Sciatic nerve (tissue), 2 donors: ENCODE data around the gene GABBR2. TPM values are rescaled to one million over a fixed set of nuclear protein-coding genes. Genes with fewer than 3 reads are reported as not detected.

Experiments
- ATAC-seq: fragments of 200-7000 bp; cut with Tn5 transposase; one replicate; pipeline ENCODE4 v1.9.1; 2020; ENCODE audit warnings: mild to moderate bottlenecking, moderate library complexity
- DNase-seq: peaks from one replicate; pipeline ENCODE4 v3.0.0-alpha.2; 2020; ENCODE audit warnings: low spot score
- intact Hi-C: fragments of 100-400 bp; cut with DNase I; formaldehyde crosslinking; loops from one replicate; pipeline ENCODE4 v1.14.2; 2022
- total RNA-seq: library from RNA; stranded (reverse); fragmentation: NEBNext Ultra II Directional; extraction: Animal tissue kit (Norgen Biotek cat#: 25700); gene quantifications from one replicate; pipeline ENCODE4 v1.2.1, GENCODE V29; 2021
- donor health status: DM: no; HTN: no; CAD: no.
- donor health status: DM: no; HTN: no; CAD: no.

GABBR2 gene
- total RNA-seq, 1 donor from 2014 or later = 0.49 TPM

GRCh38 chr9:98642661-98643312 lies 65.9 kb downstream of the GABBR2 start:
- ATAC-seq (no peak), DNase-seq (no peak)
- intact Hi-C loops = no loop called here

- DNase-seq = no peak
- no peak for ATAC-seq
- intact Hi-C loops = no loop called here
Measured at GRCh38 chr9:98641695-98642094, 67.0 kb downstream of the GABBR2 start.

- DNase-seq = no peak
- intact Hi-C loops = no loop called here
- ATAC-seq = no peak
Measured at GRCh38 chr9:98640394-98640793, 68.3 kb downstream of the GABBR2 start.

GRCh38 chr9:98639133-98639532 lies 69.6 kb downstream of the GABBR2 start:
- intact Hi-C loops = no loop called here
- no peak for DNase-seq
- no peak for ATAC-seq

- intact Hi-C loops = no loop called here
- ATAC-seq (no peak), DNase-seq (no peak)
Measured at GRCh38 chr9:98637381-98637780, 71.4 kb downstream of the GABBR2 start.

GRCh38 chr9:98635374-98635773 lies 73.4 kb downstream of the GABBR2 start:
- ATAC-seq = no peak
- intact Hi-C loops = no loop called here
- no peak for DNase-seq

- DNase-seq (no peak), ATAC-seq (no peak)
- intact Hi-C loops = no loop called here
Measured at GRCh38 chr9:98634685-98635336, 73.9 kb downstream of the GABBR2 start.

- ATAC-seq (no peak), DNase-seq (no peak)
- intact Hi-C loops = no loop called here
Measured at GRCh38 chr9:98632839-98633238, 75.9 kb downstream of the GABBR2 start.

- DNase-seq (no peak), ATAC-seq (no peak)
- intact Hi-C loops = no loop called here
Measured at GRCh38 chr9:98627296-98627695, 81.4 kb downstream of the GABBR2 start.

- no peak for DNase-seq
- intact Hi-C loops = no loop called here
- no peak for ATAC-seq
Measured at GRCh38 chr9:98625728-98626127, 83.0 kb downstream of the GABBR2 start.

- DNase-seq (no peak), ATAC-seq (no peak)
- intact Hi-C loops = no loop called here
Measured at GRCh38 chr9:98619788-98620187, 88.9 kb downstream of the GABBR2 start.

- no peak for ATAC-seq
- intact Hi-C loops = no loop called here
Measured at GRCh38 chr9:98615633-98616032, 93.1 kb downstream of the GABBR2 start.

GRCh38 chr9:98614941-98615340 lies 93.8 kb downstream of the GABBR2 start:
- no peak for ATAC-seq

More at GRCh38 chr9:98615633-98616032, 93.1 kb downstream of the GABBR2 start:
- DNase-seq = no peak

GRCh38 chr9:98612061-98612752 lies 96.5 kb downstream of the GABBR2 start:
- no peak for DNase-seq
- intact Hi-C loops = no loop called here
- no peak for ATAC-seq

More at GRCh38 chr9:98614941-98615340, 93.8 kb downstream of the GABBR2 start:
- DNase-seq = no peak
- intact Hi-C loops = no loop called here

- no peak for DNase-seq
- intact Hi-C loops = no loop called here
- no peak for ATAC-seq
Measured at GRCh38 chr9:98611319-98611718, 97.4 kb downstream of the GABBR2 start.

GRCh38 chr9:98610711-98611110 lies 98.0 kb downstream of the GABBR2 start:
- DNase-seq = no peak
- intact Hi-C loops = no loop called here
- ATAC-seq = no peak

GRCh38 chr9:98610211-98610610 lies 98.5 kb downstream of the GABBR2 start:
- DNase-seq = no peak
- intact Hi-C loops = no loop called here
- no peak for ATAC-seq

GRCh38 chr9:98609646-98610045 lies 99.1 kb downstream of the GABBR2 start:
- intact Hi-C loops = no loop called here
- no peak for ATAC-seq
- DNase-seq = no peak

- no peak for ATAC-seq
- intact Hi-C loops = no loop called here
- DNase-seq = no peak
Measured at GRCh38 chr9:98607787-98608186, 100.9 kb downstream of the GABBR2 start.

- ATAC-seq = no peak
- DNase-seq = no peak
- intact Hi-C loops = no loop called here
Measured at GRCh38 chr9:98607152-98607551, 101.6 kb downstream of the GABBR2 start.
